ENCODE measurements around the gene PI4KB. TPM values are rescaled to one million over a fixed set of nuclear protein-coding genes. Genes with fewer than 3 reads are reported as not detected.

Gene PI4KB
- total and polyA plus RNA-seq, 9 of the 15 experiments (the other 6 are each of a cell fraction or from before 2014, with no cell fraction given), result 3.1 to 65.4 (median 45.1) TPM

DNA sequence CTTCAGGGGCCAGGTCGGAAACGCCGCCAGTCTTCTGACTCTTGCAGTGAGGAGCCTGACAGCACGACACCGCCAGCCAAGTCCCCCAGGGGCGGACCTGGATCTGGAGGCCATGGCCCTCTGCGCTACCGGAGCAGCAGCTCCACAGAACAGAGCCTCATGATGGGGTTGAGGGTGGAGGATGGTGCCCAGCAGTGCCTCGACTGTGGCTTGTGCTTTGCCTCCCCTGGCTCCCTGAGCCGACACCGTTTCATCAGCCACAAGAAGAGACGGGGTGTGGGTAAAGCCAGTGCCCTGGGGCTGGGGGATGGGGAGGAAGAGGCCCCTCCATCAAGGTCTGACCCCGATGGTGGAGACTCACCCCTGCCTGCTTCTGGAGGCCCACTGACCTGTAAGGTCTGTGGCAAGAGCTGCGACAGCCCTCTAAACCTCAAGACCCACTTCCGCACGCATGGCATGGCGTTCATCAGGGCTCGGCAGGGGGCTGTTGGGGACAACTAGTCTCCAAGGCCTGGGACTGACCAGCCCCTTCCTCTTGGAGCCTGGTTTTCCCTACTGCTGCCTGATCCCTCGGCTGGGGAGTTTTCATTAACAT lies 36.4 kb downstream of the PI4KB start:
- in situ Hi-C loops (cut with MboI) (no loop called here), intact Hi-C loops (cut with micrococcal nuclease) (no loop called here)
- Histone ChIP-seq H3K36me3 (ENCODE audit: control insufficient read depth, insufficient read depth, low read length) (peaks cover 97% of the 10 kb centered on the region; the same call in 2 of the 3 replicates), H4K20me1 (replicated peaks; ENCODE audit: control insufficient read depth, insufficient read depth, low read length) (peaks cover 9% of the 10 kb centered on the region; the same call in 1 of the 2 replicates), H3K4me2 (ENCODE audit: insufficient read depth, low read length) (no peak overlapping the region), H2AFZ (ENCODE audit: low read depth, low read length) (no peak overlapping the region), H3K4me1 (replicated peaks in 1 of 2; ENCODE audit: control insufficient read depth in 2 of 2, insufficient read depth in 2 of 2, low read length in 2 of 2) (peaks cover 0 to 30% of the 10 kb centered on the region in 2 experiments; a peak in 2 of 5 replicates), H3K9me3 (replicated peaks; ENCODE audit: control insufficient read depth, insufficient read depth, low read depth, low read length) (no peaks in the 10 kb centered on the region), H3K9ac (ENCODE audit: insufficient read depth in 1 of 2, low read depth in 2 of 2, low read length in 2 of 2) (peak overlapping the region in 1 of 2 experiments; percentile 55; a peak in 1 of 4 replicates), H3K27ac (ENCODE audit: extremely low read depth, low read depth, low read length) (no peak overlapping the region), H3K9me1 (ENCODE audit: control insufficient read depth, insufficient read depth, low read length) (peaks cover 7% of the 10 kb centered on the region), H3K27me3 (ENCODE audit: control insufficient read depth in 2 of 2, insufficient read depth in 2 of 2, low read length in 2 of 2) (no peaks in the 10 kb centered on the region), H3K4me3 (no peak overlapping the region), H3K79me2 (ENCODE audit: control insufficient read depth, insufficient read depth, low read length) (no peaks in the 10 kb centered on the region; the same call in 1 of the 3 replicates)
- CTCF ChIA-PET (ENCODE audit: low intra/inter-chr PET ratio), result no interaction called here
- BruUV-seq (replicated peaks), result no TSS peak
- ATAC-seq, result peak; percentile 4; the same call in 2 of the 3 replicates
- WGBS (ENCODE audit: insufficient coverage, low coverage, missing lambda C conversion rate), result 90% methylated on average over 19 of the region's 19 CpGs
- TF ChIP-seq POLR2AphosphoS5 (IDR thresholded peaks at IDR 0.05; ENCODE audit: control insufficient read depth, insufficient read depth, low read depth, low read length) (0 out of 2 replicates have a peak, but pooled peaks have one; percentile 16), CHD2 (IDR thresholded peaks at IDR 0.05; ENCODE audit: low read depth, low read length) (no peak), RERE (CRISPR knock-in tag; IDR thresholded peaks at IDR 0.05; ENCODE audit: borderline replicate concordance) (no peak), SP1 (CRISPR knock-in tag; IDR thresholded peaks at IDR 0.05) (no peak), ZNF584 (CRISPR knock-in tag; IDR thresholded peaks at IDR 0.05; ENCODE audit: low read depth) (no peak), SRSF3 (IDR thresholded peaks at IDR 0.05; ENCODE audit: insufficient read depth, low read length) (no peak), POLR2A (conservative IDR thresholded peaks at IDR 0.05) (peak; percentile 54; the same call in 1 of the 2 replicates), SUPT5H (IDR thresholded peaks at IDR 0.05) (0 out of 2 replicates have a peak, but pooled peaks have one; percentile 45), FOXP1 (CRISPR knock-in tag; IDR thresholded peaks at IDR 0.05) (no peak), FIP1L1 (IDR thresholded peaks at IDR 0.05; ENCODE audit: low read depth, low read length, poor library complexity, severe bottlenecking) (peak; percentile 35), PHF8 (IDR thresholded peaks at IDR 0.05; ENCODE audit: borderline replicate concordance, low read length) (no peak), ZBTB8A (IDR thresholded peaks at IDR 0.05; ENCODE audit: partially characterized antibody) (no peak), RBFOX2 (IDR thresholded peaks at IDR 0.05; ENCODE audit: low read depth, low read length) (peak; percentile 56), RBM22 (IDR thresholded peaks at IDR 0.05; ENCODE audit: low read depth, low read length, poor library complexity, severe bottlenecking) (peak; percentile 93), ZNF282 (CRISPR knock-in tag; IDR thresholded peaks at IDR 0.05) (no peak), ZNF124 (CRISPR knock-in tag; IDR thresholded peaks at IDR 0.05) (no peak), ZFP30 (CRISPR knock-in tag; IDR thresholded peaks at IDR 0.05; ENCODE audit: borderline replicate concordance) (no peak), POLR2G (IDR thresholded peaks at IDR 0.05; ENCODE audit: low read depth, low read length) (peak; percentile 81)
- POLR2A ChIA-PET, result interaction anchor here (0.7 to 1.2 kb wide), 2 partner anchors 10 to 12 kb away, joined by 3 to 5 read pairs; no protein-coding TSS in a partner anchor
- FAIRE-seq, result no peak
- no peak for DNase-seq (ENCODE audit: extremely low read depth in 1 of 4, low spot score in 3 of 4)
